Esophagus squamous epithelium (tissue), 4 donors: ENCODE results near the gene CACNA1D.

Source experiments
- POLR2A ChIP-seq, 4 donors: fragments of 450-650 bp; IDR thresholded peaks; one replicate each; pipeline ENCODE4 v1.6.1; 2017; ENCODE audit warnings: antibody characterized with exemption in 4 of 4, mild to moderate bottlenecking in 4 of 4, moderate library complexity in 3 of 4
- TF ChIP-seq, protein P1 (sequence below), 6 experiments: fragments of 450-650 bp in 4 of 6; fragments of 200-600 bp in 2 of 6; sonication (generic) in 2 of 6; IDR thresholded peaks; one replicate each; pipeline ENCODE4 v1.5.1; 2016 to 2019; ENCODE audit warnings: antibody characterized with exemption in 6 of 6, mild to moderate bottlenecking in 4 of 6, moderate library complexity in 4 of 6

DNA sequence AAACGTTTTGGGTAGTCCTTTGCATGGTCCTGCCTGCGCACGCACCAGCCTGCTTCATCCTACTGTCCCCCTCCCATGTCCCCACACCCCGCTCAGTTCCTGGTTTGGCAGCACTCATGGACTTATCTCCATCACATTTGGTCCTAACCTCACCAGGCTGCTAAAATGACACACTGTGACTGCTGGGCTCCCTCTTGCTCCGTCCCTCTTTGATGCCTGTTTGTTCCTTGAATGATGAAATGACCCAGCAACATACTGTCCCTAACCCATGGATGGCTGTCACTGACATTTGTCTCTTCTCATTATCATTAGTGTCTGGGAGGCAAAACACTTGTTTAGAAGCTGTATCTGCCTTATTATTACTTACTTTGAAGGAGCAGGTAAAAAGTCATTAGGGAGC is 271.3 kb downstream of the CACNA1D start:
- TF ChIP-seq, protein P1, sequence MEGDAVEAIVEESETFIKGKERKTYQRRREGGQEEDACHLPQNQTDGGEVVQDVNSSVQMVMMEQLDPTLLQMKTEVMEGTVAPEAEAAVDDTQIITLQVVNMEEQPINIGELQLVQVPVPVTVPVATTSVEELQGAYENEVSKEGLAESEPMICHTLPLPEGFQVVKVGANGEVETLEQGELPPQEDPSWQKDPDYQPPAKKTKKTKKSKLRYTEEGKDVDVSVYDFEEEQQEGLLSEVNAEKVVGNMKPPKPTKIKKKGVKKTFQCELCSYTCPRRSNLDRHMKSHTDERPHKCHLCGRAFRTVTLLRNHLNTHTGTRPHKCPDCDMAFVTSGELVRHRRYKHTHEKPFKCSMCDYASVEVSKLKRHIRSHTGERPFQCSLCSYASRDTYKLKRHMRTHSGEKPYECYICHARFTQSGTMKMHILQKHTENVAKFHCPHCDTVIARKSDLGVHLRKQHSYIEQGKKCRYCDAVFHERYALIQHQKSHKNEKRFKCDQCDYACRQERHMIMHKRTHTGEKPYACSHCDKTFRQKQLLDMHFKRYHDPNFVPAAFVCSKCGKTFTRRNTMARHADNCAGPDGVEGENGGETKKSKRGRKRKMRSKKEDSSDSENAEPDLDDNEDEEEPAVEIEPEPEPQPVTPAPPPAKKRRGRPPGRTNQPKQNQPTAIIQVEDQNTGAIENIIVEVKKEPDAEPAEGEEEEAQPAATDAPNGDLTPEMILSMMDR (IDR thresholded peaks at IDR 0.05): no peak
- TF ChIP-seq POLR2A (IDR thresholded peaks at IDR 0.05): no peak
